ENCODE measurements around the gene NSRP1.
A peak's percentile ranks its signal among the peaks of the same experiment; 100 is the strongest.
"Not testable (repeated sequence)": the region's sequence is repeated elsewhere in the genome, so short reads cannot be mapped to it uniquely, and the experiment has no call there.

Gene NSRP1
- total RNA-seq: 20.7 to 42.3 (median 29.8) reads per million in 3 donors

- Histone ChIP-seq H3K9me3 (ENCODE audit: control insufficient read depth, low read length) (no peaks in the 10 kb centered on the region), H3K27ac (ENCODE audit: insufficient read depth, low read length, poor library complexity, severe bottlenecking) (peak within 1 kb of the TSS; percentile 97), H3K27me3 (replicated peaks; ENCODE audit: control insufficient read depth, insufficient read depth, low read length, poor library complexity, severe bottlenecking) (no peaks in the 10 kb centered on the region), H3K36me3 (ENCODE audit: control insufficient read depth, insufficient read depth, low read length) (no peaks in the 10 kb centered on the region), H3K4me1 (ENCODE audit: control insufficient read depth, insufficient read depth, low read length, poor library complexity, severe bottlenecking) (peaks cover 9% of the 10 kb centered on the region), H3K4me3 (ENCODE audit: insufficient read depth, low read depth, low read length, poor library complexity, severe bottlenecking) (peak within 1 kb of the TSS; percentile 92)
- DNase-seq: peak; percentile 73 to 86 (median 84)
Measured at GRCh38 chr17:30116661-30117551, at the start of gene NSRP1. NSRP1 (plus strand) TSS chr17:30116816; CDS start chr17:30116844, 28 bp downstream.

- Histone ChIP-seq H3K4me1 (ENCODE audit: control insufficient read depth, insufficient read depth, low read length, poor library complexity, severe bottlenecking) (no peaks in the 10 kb centered on the region), H3K9me3 (ENCODE audit: control insufficient read depth, low read length) (peaks cover 11% of the 10 kb centered on the region), H3K27ac (ENCODE audit: insufficient read depth, low read length, poor library complexity, severe bottlenecking) (no peak overlapping the region), H3K36me3 (ENCODE audit: control insufficient read depth, insufficient read depth, low read length) (no peaks in the 10 kb centered on the region), H3K4me3 (ENCODE audit: insufficient read depth, low read depth, low read length, poor library complexity, severe bottlenecking) (no peak overlapping the region), H3K27me3 (replicated peaks; ENCODE audit: control insufficient read depth, insufficient read depth, low read length, poor library complexity, severe bottlenecking) (no peaks in the 10 kb centered on the region)
- DNase-seq: no peak
Measured at GRCh38 chr17:30068465-30068864, 48.2 kb upstream of the NSRP1 start.

GRCh38 chr17:30074254-30074653, 42.4 kb upstream of the NSRP1 start:
- Histone ChIP-seq H3K27ac (ENCODE audit: insufficient read depth, low read length, poor library complexity, severe bottlenecking) (no peak overlapping the region), H3K27me3 (replicated peaks; ENCODE audit: control insufficient read depth, insufficient read depth, low read length, poor library complexity, severe bottlenecking) (no peaks in the 10 kb centered on the region), H3K9me3 (ENCODE audit: control insufficient read depth, low read length) (no peaks in the 10 kb centered on the region), H3K4me3 (ENCODE audit: insufficient read depth, low read depth, low read length, poor library complexity, severe bottlenecking) (no peak overlapping the region), H3K4me1 (ENCODE audit: control insufficient read depth, insufficient read depth, low read length, poor library complexity, severe bottlenecking) (no peaks in the 10 kb centered on the region), H3K36me3 (ENCODE audit: control insufficient read depth, insufficient read depth, low read length) (no peaks in the 10 kb centered on the region)
- DNase-seq: no peak

GRCh38 chr17:30074730-30075129, 41.9 kb upstream of the NSRP1 start:
- H3K4me1 ChIP-seq (ENCODE audit: control insufficient read depth, insufficient read depth, low read length, poor library complexity, severe bottlenecking): no peaks in the 10 kb centered on the region
- no peaks in the 10 kb centered on the region for H3K9me3 ChIP-seq (ENCODE audit: control insufficient read depth, low read length)
- no peaks in the 10 kb centered on the region for H3K36me3 ChIP-seq (ENCODE audit: control insufficient read depth, insufficient read depth, low read length)
- H3K27ac ChIP-seq (ENCODE audit: insufficient read depth, low read length, poor library complexity, severe bottlenecking): no peak overlapping the region
- DNase-seq: no peak
- no peaks in the 10 kb centered on the region for H3K27me3 ChIP-seq (replicated peaks; ENCODE audit: control insufficient read depth, insufficient read depth, low read length, poor library complexity, severe bottlenecking)
- no peak overlapping the region for H3K4me3 ChIP-seq (ENCODE audit: insufficient read depth, low read depth, low read length, poor library complexity, severe bottlenecking)

- Histone ChIP-seq H3K4me3 (ENCODE audit: insufficient read depth, low read depth, low read length, poor library complexity, severe bottlenecking) (no peak overlapping the region), H3K9me3 (ENCODE audit: control insufficient read depth, low read length) (no peaks in the 10 kb centered on the region), H3K36me3 (ENCODE audit: control insufficient read depth, insufficient read depth, low read length) (no peaks in the 10 kb centered on the region), H3K27me3 (replicated peaks; ENCODE audit: control insufficient read depth, insufficient read depth, low read length, poor library complexity, severe bottlenecking) (no peaks in the 10 kb centered on the region), H3K4me1 (ENCODE audit: control insufficient read depth, insufficient read depth, low read length, poor library complexity, severe bottlenecking) (no peaks in the 10 kb centered on the region), H3K27ac (ENCODE audit: insufficient read depth, low read length, poor library complexity, severe bottlenecking) (no peak overlapping the region)
- no peak for DNase-seq
Measured at GRCh38 chr17:30082773-30083172, 33.8 kb upstream of the NSRP1 start.

- Histone ChIP-seq H3K36me3 (ENCODE audit: control insufficient read depth, insufficient read depth, low read length) (no peaks in the 10 kb centered on the region), H3K4me3 (ENCODE audit: insufficient read depth, low read depth, low read length, poor library complexity, severe bottlenecking) (no peak overlapping the region), H3K27me3 (replicated peaks; ENCODE audit: control insufficient read depth, insufficient read depth, low read length, poor library complexity, severe bottlenecking) (peaks cover 2% of the 10 kb centered on the region), H3K9me3 (ENCODE audit: control insufficient read depth, low read length) (no peaks in the 10 kb centered on the region), H3K4me1 (ENCODE audit: control insufficient read depth, insufficient read depth, low read length, poor library complexity, severe bottlenecking) (no peaks in the 10 kb centered on the region), H3K27ac (ENCODE audit: insufficient read depth, low read length, poor library complexity, severe bottlenecking) (no peak overlapping the region)
- no peak for DNase-seq
Measured at GRCh38 chr17:30084788-30085187, 31.8 kb upstream of the NSRP1 start.

GRCh38 chr17:30086896-30087295, 29.7 kb upstream of the NSRP1 start:
- DNase-seq: no peak
- no peak overlapping the region for H3K27ac ChIP-seq (ENCODE audit: insufficient read depth, low read length, poor library complexity, severe bottlenecking)

GRCh38 chr17:30087431-30087830, 29.2 kb upstream of the NSRP1 start:
- not testable (repeated sequence) for H3K27me3 ChIP-seq (replicated peaks; ENCODE audit: control insufficient read depth, insufficient read depth, low read length, poor library complexity, severe bottlenecking); H3K36me3 ChIP-seq (ENCODE audit: control insufficient read depth, insufficient read depth, low read length); H3K27ac ChIP-seq (ENCODE audit: insufficient read depth, low read length, poor library complexity, severe bottlenecking); H3K4me1 ChIP-seq (ENCODE audit: control insufficient read depth, insufficient read depth, low read length, poor library complexity, severe bottlenecking); DNase-seq; H3K9me3 ChIP-seq (ENCODE audit: control insufficient read depth, low read length); H3K4me3 ChIP-seq (ENCODE audit: insufficient read depth, low read depth, low read length, poor library complexity, severe bottlenecking)

More at GRCh38 chr17:30086896-30087295, 29.7 kb upstream of the NSRP1 start:
- no peak overlapping the region for H3K4me3 ChIP-seq (ENCODE audit: insufficient read depth, low read depth, low read length, poor library complexity, severe bottlenecking)
- H3K4me1 ChIP-seq (ENCODE audit: control insufficient read depth, insufficient read depth, low read length, poor library complexity, severe bottlenecking): no peaks in the 10 kb centered on the region
- H3K9me3 ChIP-seq (ENCODE audit: control insufficient read depth, low read length): no peaks in the 10 kb centered on the region
- H3K27me3 ChIP-seq (replicated peaks; ENCODE audit: control insufficient read depth, insufficient read depth, low read length, poor library complexity, severe bottlenecking): peaks cover 2% of the 10 kb centered on the region
- H3K36me3 ChIP-seq (ENCODE audit: control insufficient read depth, insufficient read depth, low read length): no peaks in the 10 kb centered on the region

- H3K27ac ChIP-seq (ENCODE audit: insufficient read depth, low read length, poor library complexity, severe bottlenecking): no peak overlapping the region
- no peaks in the 10 kb centered on the region for H3K36me3 ChIP-seq (ENCODE audit: control insufficient read depth, insufficient read depth, low read length)
- H3K4me1 ChIP-seq (ENCODE audit: control insufficient read depth, insufficient read depth, low read length, poor library complexity, severe bottlenecking): peaks cover 4% of the 10 kb centered on the region
- H3K27me3 ChIP-seq (replicated peaks; ENCODE audit: control insufficient read depth, insufficient read depth, low read length, poor library complexity, severe bottlenecking): peaks cover 2% of the 10 kb centered on the region
- H3K9me3 ChIP-seq (ENCODE audit: control insufficient read depth, low read length): no peaks in the 10 kb centered on the region
- no peak for DNase-seq
- H3K4me3 ChIP-seq (ENCODE audit: insufficient read depth, low read depth, low read length, poor library complexity, severe bottlenecking): no peak overlapping the region
Measured at GRCh38 chr17:30091121-30091670, 25.4 kb upstream of the NSRP1 start.

GRCh38 chr17:30091771-30092170, 24.8 kb upstream of the NSRP1 start:
- no peak overlapping the region for H3K27ac ChIP-seq (ENCODE audit: insufficient read depth, low read length, poor library complexity, severe bottlenecking)
- H3K36me3 ChIP-seq (ENCODE audit: control insufficient read depth, insufficient read depth, low read length): no peaks in the 10 kb centered on the region
- DNase-seq: no peak

More at GRCh38 chr17:30091771-30092170, 24.8 kb upstream of the NSRP1 start:
- Histone ChIP-seq H3K4me1 (ENCODE audit: control insufficient read depth, insufficient read depth, low read length, poor library complexity, severe bottlenecking) (peaks cover 4% of the 10 kb centered on the region), H3K27me3 (replicated peaks; ENCODE audit: control insufficient read depth, insufficient read depth, low read length, poor library complexity, severe bottlenecking) (peaks cover 2% of the 10 kb centered on the region), H3K4me3 (ENCODE audit: insufficient read depth, low read depth, low read length, poor library complexity, severe bottlenecking) (no peak overlapping the region), H3K9me3 (ENCODE audit: control insufficient read depth, low read length) (no peaks in the 10 kb centered on the region)
